Stimulated activated CD8-positive, alpha-beta memory T cell treated with anti-CD3 and anti-CD28 coated beads, Interleukin-7, amount 100 ng/mL, for 4 hours (primary cell): ENCODE results near the gene LCN2.
"Not testable (repeated sequence)": the region's sequence is repeated elsewhere in the genome, so short reads cannot be mapped to it uniquely, and the experiment has no call there.

Source experiments
- DNase-seq, 2 donors: peaks; one replicate each; pipeline ENCODE4 v3.0.0-alpha.2; 2020; ENCODE audit warnings: low read depth in 2 of 2

LCN2 gene

GRCh38 chr9:128167209-128167608 lies 18.0 kb downstream of the LCN2 start:
- no peak for DNase-seq

GRCh38 chr9:128168731-128169308 lies 19.6 kb downstream of the LCN2 start:
- no peak for DNase-seq

GRCh38 chr9:128169492-128169891 lies 20.2 kb downstream of the LCN2 start:
- DNase-seq: no peak

- DNase-seq: no peak
These were observed 20.7 kb downstream of the LCN2 start for GRCh38 chr9:128169925-128170324.

- DNase-seq: no peak
These were observed 24.8 kb downstream of the LCN2 start for GRCh38 chr9:128174062-128174461.

GRCh38 chr9:128175102-128175563 lies 25.9 kb downstream of the LCN2 start:
- DNase-seq: no peak

- no peak for DNase-seq
These were observed 26.5 kb downstream of the LCN2 start for GRCh38 chr9:128175726-128176125.

- no peak for DNase-seq
These were observed 29.7 kb downstream of the LCN2 start for GRCh38 chr9:128178806-128179431.

GRCh38 chr9:128180001-128180400 lies 30.7 kb downstream of the LCN2 start:
- DNase-seq: no peak

- DNase-seq: no peak
These were observed 31.2 kb downstream of the LCN2 start for GRCh38 chr9:128180447-128180846.

GRCh38 chr9:128181480-128181879 lies 32.2 kb downstream of the LCN2 start:
- not testable (repeated sequence) for DNase-seq

- no peak for DNase-seq
These were observed 33.8 kb downstream of the LCN2 start for GRCh38 chr9:128182893-128183588.

- DNase-seq: no peak
These were observed 37.0 kb downstream of the LCN2 start for GRCh38 chr9:128185979-128186965.

- no peak for DNase-seq
These were observed 38.1 kb downstream of the LCN2 start for GRCh38 chr9:128187361-128187760.

- no peak for DNase-seq
These were observed 39.0 kb downstream of the LCN2 start for GRCh38 chr9:128188209-128188608.

- no peak for DNase-seq
These were observed 40.8 kb downstream of the LCN2 start for GRCh38 chr9:128190013-128190412.

- DNase-seq: no peak
These were observed 41.5 kb downstream of the LCN2 start for GRCh38 chr9:128190516-128191405.

- DNase-seq: peak; percentile 20 to 73
These were observed 42.3 kb downstream of the LCN2 start, which contains the start of gene CIZ1 for GRCh38 chr9:128191406-128192046. Gene CIZ1, minus strand, starts transcription at chr9:128191572. Its CDS starts 715 bp downstream, at chr9:128190857.

- DNase-seq: no peak
These were observed 43.5 kb downstream of the LCN2 start for GRCh38 chr9:128192601-128193371.
